H1 (cell line): ENCODE results near the gene NAV2. TPM values are rescaled to one million over a fixed set of nuclear protein-coding genes. Genes with fewer than 3 reads are reported as not detected.

Experiments used
- BCL11A ChIP-seq, 2 experiments: IDR thresholded peaks; one replicate each; pipeline ENCODE4 v1.6.1; 2011; ENCODE audit warnings: low read depth in 2 of 2, low read length in 2 of 2, mild to moderate bottlenecking in 2 of 2
- EP300 ChIP-seq, 2 experiments: IDR thresholded peaks; 1 replicate in 1 of 2; 2 replicates in 1 of 2; pipeline ENCODE4 v1.6.1; 2011 to 2012; ENCODE audit warnings: low read depth in 2 of 2, low read length in 2 of 2, mild to moderate bottlenecking in 2 of 2, borderline replicate concordance in 1 of 2, inconsistent platforms in 1 of 2, moderate library complexity in 1 of 2
- GTF2F1 ChIP-seq: IDR thresholded peaks from 2 replicates; pipeline ENCODE4 v1.6.1; 2012; ENCODE audit warnings: low read depth, low read length, improper control_type of control experiment, borderline replicate concordance
- NRF1 ChIP-seq: IDR thresholded peaks from 2 replicates; pipeline ENCODE4 v1.6.1; 2011; ENCODE audit warnings: mild to moderate bottlenecking, low read depth, low read length, improper control_type of control experiment
- POLR2AphosphoS5 ChIP-seq: IDR thresholded peaks from 2 replicates; pipeline ENCODE4 v1.6.1; 2011; ENCODE audit warnings: low read depth, low read length
- RNF2 ChIP-seq: fragments of 200-900, 300-1000 bp; sonication (generic); IDR thresholded peaks from 2 replicates; pipeline ENCODE4 v1.7.1; 2016; ENCODE audit warnings: borderline replicate concordance, low read depth, mild to moderate bottlenecking, antibody characterized with exemption, low read length; ENCODE audit not compliant: poor library complexity, severe bottlenecking; ENCODE audit errors: missing control alignments
- SIX5 ChIP-seq: IDR thresholded peaks from 2 replicates; pipeline ENCODE4 v1.6.1; 2011; ENCODE audit warnings: mild to moderate bottlenecking, low read depth, low read length
- SP4 ChIP-seq: IDR thresholded peaks from 2 replicates; pipeline ENCODE4 v1.6.1; 2012; ENCODE audit warnings: low read length, inconsistent platforms
- TEAD4 ChIP-seq: IDR thresholded peaks from 2 replicates; pipeline ENCODE4 v1.6.1; 2012; ENCODE audit warnings: low read depth, low read length, inconsistent platforms, mixed read lengths
- polyA plus RNA-seq, 7 experiments: library from polyadenylated mRNA; depleted of rRNA in 3 of 7; stranded (reverse) in 5 of 7; unstranded in 2 of 7; fragments of >200 nt in 5 of 7; fragments of 200-250 nt in 2 of 7; gene quantifications; 1 replicate in 5 of 7; 2 replicates in 1 of 7; 4 replicates in 1 of 7; pipeline versions ENCODE4 v1.2.1 to v1.2.3, GENCODE V29; 2011 to 2013; ENCODE audit warnings: missing spikeins in 2 of 7, mixed read lengths in 2 of 7
- total RNA-seq: library from RNA; stranded (reverse); fragmentation: NEBNext Ultra II Directional; extraction: Animal tissue kit (Norgen Biotek cat#: 25700); gene quantifications from 2 replicates; pipeline ENCODE4 v1.2.1, GENCODE V29; 2021
- TF ChIP-seq, protein P1 (sequence below): fragments of 300-600 bp; sonication (generic); IDR thresholded peaks from 2 replicates; pipeline ENCODE4 v1.7.1; 2012; ENCODE audit warnings: low read length, moderate library complexity, mild to moderate bottlenecking, inconsistent platforms; ENCODE audit not compliant: insufficient replicate concordance

NAV2 gene
- total and polyA plus RNA-seq, 2 of the 8 experiments (the other 6 are each of a cell fraction or from before 2014, with no cell fraction given): 35.6 to 73.6 TPM

DNA sequence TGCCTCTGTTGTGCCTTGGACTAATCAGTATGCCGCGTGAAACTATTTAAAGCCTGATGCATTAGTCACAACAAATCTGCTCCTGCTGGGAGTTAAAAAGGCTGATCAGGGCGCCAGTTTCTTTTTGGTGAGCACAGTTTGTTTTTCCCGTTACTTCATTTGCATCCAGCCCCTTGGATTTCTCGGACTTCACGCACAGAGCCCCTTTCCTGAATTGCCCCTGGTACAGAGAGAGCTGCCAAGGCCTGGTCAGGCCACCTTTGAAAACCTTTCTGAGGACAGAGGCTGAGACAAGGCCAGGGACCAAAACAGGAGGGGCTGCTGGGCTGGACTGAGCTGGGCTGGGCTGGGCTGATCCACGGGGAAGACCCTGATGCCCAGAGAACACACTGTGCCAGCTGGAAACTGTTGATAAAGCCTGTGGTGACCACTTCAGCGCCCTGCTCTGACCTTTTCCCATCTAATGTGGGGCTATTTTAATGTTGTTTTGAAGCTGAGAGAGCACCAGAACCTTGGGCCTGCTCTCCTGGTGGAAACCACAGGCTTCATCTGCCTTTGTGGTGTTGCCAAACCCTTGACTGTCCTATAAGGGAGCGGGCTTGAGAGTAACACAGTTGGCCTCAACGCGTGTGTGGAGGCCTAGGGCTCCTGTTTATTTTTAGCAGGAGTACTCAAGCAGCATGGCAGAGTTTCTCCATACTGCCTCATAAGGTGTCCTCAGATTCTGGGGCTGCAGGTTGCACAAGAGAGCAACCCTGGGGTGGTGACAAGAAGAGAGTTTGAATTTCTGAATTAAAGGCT is 44.2 kb downstream of the NAV2 start (continued):
- TF ChIP-seq, protein P1, sequence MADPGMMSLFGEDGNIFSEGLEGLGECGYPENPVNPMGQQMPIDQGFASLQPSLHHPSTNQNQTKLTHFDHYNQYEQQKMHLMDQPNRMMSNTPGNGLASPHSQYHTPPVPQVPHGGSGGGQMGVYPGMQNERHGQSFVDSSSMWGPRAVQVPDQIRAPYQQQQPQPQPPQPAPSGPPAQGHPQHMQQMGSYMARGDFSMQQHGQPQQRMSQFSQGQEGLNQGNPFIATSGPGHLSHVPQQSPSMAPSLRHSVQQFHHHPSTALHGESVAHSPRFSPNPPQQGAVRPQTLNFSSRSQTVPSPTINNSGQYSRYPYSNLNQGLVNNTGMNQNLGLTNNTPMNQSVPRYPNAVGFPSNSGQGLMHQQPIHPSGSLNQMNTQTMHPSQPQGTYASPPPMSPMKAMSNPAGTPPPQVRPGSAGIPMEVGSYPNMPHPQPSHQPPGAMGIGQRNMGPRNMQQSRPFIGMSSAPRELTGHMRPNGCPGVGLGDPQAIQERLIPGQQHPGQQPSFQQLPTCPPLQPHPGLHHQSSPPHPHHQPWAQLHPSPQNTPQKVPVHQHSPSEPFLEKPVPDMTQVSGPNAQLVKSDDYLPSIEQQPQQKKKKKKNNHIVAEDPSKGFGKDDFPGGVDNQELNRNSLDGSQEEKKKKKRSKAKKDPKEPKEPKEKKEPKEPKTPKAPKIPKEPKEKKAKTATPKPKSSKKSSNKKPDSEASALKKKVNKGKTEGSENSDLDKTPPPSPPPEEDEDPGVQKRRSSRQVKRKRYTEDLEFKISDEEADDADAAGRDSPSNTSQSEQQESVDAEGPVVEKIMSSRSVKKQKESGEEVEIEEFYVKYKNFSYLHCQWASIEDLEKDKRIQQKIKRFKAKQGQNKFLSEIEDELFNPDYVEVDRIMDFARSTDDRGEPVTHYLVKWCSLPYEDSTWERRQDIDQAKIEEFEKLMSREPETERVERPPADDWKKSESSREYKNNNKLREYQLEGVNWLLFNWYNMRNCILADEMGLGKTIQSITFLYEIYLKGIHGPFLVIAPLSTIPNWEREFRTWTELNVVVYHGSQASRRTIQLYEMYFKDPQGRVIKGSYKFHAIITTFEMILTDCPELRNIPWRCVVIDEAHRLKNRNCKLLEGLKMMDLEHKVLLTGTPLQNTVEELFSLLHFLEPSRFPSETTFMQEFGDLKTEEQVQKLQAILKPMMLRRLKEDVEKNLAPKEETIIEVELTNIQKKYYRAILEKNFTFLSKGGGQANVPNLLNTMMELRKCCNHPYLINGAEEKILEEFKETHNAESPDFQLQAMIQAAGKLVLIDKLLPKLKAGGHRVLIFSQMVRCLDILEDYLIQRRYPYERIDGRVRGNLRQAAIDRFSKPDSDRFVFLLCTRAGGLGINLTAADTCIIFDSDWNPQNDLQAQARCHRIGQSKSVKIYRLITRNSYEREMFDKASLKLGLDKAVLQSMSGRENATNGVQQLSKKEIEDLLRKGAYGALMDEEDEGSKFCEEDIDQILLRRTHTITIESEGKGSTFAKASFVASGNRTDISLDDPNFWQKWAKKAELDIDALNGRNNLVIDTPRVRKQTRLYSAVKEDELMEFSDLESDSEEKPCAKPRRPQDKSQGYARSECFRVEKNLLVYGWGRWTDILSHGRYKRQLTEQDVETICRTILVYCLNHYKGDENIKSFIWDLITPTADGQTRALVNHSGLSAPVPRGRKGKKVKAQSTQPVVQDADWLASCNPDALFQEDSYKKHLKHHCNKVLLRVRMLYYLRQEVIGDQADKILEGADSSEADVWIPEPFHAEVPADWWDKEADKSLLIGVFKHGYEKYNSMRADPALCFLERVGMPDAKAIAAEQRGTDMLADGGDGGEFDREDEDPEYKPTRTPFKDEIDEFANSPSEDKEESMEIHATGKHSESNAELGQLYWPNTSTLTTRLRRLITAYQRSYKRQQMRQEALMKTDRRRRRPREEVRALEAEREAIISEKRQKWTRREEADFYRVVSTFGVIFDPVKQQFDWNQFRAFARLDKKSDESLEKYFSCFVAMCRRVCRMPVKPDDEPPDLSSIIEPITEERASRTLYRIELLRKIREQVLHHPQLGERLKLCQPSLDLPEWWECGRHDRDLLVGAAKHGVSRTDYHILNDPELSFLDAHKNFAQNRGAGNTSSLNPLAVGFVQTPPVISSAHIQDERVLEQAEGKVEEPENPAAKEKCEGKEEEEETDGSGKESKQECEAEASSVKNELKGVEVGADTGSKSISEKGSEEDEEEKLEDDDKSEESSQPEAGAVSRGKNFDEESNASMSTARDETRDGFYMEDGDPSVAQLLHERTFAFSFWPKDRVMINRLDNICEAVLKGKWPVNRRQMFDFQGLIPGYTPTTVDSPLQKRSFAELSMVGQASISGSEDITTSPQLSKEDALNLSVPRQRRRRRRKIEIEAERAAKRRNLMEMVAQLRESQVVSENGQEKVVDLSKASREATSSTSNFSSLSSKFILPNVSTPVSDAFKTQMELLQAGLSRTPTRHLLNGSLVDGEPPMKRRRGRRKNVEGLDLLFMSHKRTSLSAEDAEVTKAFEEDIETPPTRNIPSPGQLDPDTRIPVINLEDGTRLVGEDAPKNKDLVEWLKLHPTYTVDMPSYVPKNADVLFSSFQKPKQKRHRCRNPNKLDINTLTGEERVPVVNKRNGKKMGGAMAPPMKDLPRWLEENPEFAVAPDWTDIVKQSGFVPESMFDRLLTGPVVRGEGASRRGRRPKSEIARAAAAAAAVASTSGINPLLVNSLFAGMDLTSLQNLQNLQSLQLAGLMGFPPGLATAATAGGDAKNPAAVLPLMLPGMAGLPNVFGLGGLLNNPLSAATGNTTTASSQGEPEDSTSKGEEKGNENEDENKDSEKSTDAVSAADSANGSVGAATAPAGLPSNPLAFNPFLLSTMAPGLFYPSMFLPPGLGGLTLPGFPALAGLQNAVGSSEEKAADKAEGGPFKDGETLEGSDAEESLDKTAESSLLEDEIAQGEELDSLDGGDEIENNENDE: no peak
- TF ChIP-seq TEAD4 (no peak), SIX5 (no peak), NRF1 (no peak), BCL11A (IDR thresholded peaks at IDR 0.05; ENCODE audit: low read depth in 2 of 2, low read length in 2 of 2) (no peak), RNF2 (no peak), GTF2F1 (no peak), SP4 (no peak), POLR2AphosphoS5 (no peak), EP300 (IDR thresholded peaks at IDR 0.05; ENCODE audit: borderline replicate concordance in 1 of 2, low read depth in 2 of 2, low read length in 2 of 2) (no peak)
